Vagina (tissue), 2 donors: Measurements from ENCODE around the gene RELCH. TPM values are rescaled to one million over a fixed set of nuclear protein-coding genes. Genes with fewer than 3 reads are reported as not detected.

Experiments used
- DNase-seq, 2 donors: peaks; one replicate each; pipeline ENCODE4 v3.0.0-alpha.2; 2017; ENCODE audit errors: extremely low spot score in 2 of 2
- H3K27ac ChIP-seq: fragments of 200-600 bp; sonication (generic); one replicate; pipeline ENCODE4 v1.5.1; 2019
- H3K27me3 ChIP-seq: fragments of 200-600 bp; sonication (generic); one replicate; pipeline ENCODE4 v1.5.1; 2019
- H3K36me3 ChIP-seq, 2 donors: fragments of 200-600 bp; sonication (generic); one replicate each; pipeline ENCODE4 v1.5.1; 2017 to 2019
- H3K4me1 ChIP-seq: fragments of 200-600 bp; sonication (generic); one replicate; pipeline ENCODE4 v1.5.1; 2019
- H3K4me3 ChIP-seq, 2 donors: fragments of 200-600 bp; sonication (generic); 1 replicate in 1 of 2; 2 replicates in 1 of 2; pipeline ENCODE4 v1.5.1; 2016 to 2019
- H3K9me3 ChIP-seq: fragments of 200-600 bp; sonication (generic); one replicate; pipeline ENCODE4 v1.5.1; 2019
- POLR2A ChIP-seq, 2 donors: fragments of 450-650 bp; IDR thresholded peaks; one replicate each; pipeline ENCODE4 v1.6.1; 2017; ENCODE audit warnings: antibody characterized with exemption in 2 of 2, mild to moderate bottlenecking in 2 of 2, moderate library complexity in 2 of 2
- POLR2AphosphoS5 ChIP-seq, 2 donors: sonication (generic); formaldehyde crosslinking; IDR thresholded peaks; one replicate each; pipeline ENCODE4 v1.9.0; 2017; ENCODE audit warnings: antibody characterized with exemption in 2 of 2, mild to moderate bottlenecking in 2 of 2, low read depth in 1 of 2; ENCODE audit not compliant: insufficient read depth in 1 of 2
- intact Hi-C: fragments of 100-400 bp; cut with DNase I; formaldehyde crosslinking; loops from one replicate; pipeline ENCODE4 v1.15.1; 2023
- total RNA-seq: library from RNA; depleted of rRNA; stranded (reverse); fragments of >200 nt; gene quantifications from one replicate; pipeline ENCODE4 v1.2.3, GENCODE V29; 2016
- TF ChIP-seq, protein P1 (sequence below), 3 experiments: fragments of 450-650 bp in 2 of 3; fragments of 200-600 bp in 1 of 3; sonication (generic) in 1 of 3; IDR thresholded peaks; one replicate each; pipeline ENCODE4 v1.5.1; 2017 to 2019; ENCODE audit warnings: antibody characterized with exemption in 3 of 3, mild to moderate bottlenecking in 2 of 3, moderate library complexity in 2 of 3

Gene RELCH
- total RNA-seq, 1 donor from 2014 or later = 59.9 TPM

- no peaks in the 10 kb centered on the region for H3K27me3 ChIP-seq
- H3K9me3 ChIP-seq = no peaks in the 10 kb centered on the region
- TF ChIP-seq, protein P1, sequence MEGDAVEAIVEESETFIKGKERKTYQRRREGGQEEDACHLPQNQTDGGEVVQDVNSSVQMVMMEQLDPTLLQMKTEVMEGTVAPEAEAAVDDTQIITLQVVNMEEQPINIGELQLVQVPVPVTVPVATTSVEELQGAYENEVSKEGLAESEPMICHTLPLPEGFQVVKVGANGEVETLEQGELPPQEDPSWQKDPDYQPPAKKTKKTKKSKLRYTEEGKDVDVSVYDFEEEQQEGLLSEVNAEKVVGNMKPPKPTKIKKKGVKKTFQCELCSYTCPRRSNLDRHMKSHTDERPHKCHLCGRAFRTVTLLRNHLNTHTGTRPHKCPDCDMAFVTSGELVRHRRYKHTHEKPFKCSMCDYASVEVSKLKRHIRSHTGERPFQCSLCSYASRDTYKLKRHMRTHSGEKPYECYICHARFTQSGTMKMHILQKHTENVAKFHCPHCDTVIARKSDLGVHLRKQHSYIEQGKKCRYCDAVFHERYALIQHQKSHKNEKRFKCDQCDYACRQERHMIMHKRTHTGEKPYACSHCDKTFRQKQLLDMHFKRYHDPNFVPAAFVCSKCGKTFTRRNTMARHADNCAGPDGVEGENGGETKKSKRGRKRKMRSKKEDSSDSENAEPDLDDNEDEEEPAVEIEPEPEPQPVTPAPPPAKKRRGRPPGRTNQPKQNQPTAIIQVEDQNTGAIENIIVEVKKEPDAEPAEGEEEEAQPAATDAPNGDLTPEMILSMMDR (IDR thresholded peaks at IDR 0.05) = no peak
- no peak for TF ChIP-seq POLR2AphosphoS5 (IDR thresholded peaks at IDR 0.05; ENCODE audit: insufficient read depth in 1 of 2, low read depth in 1 of 2)
- no peak for TF ChIP-seq POLR2A (IDR thresholded peaks at IDR 0.05)
- DNase-seq = no peak
- H3K4me3 ChIP-seq = no peak overlapping the region
- H3K27ac ChIP-seq = no peak overlapping the region
- H3K36me3 ChIP-seq = no peaks in the 10 kb centered on the region
- intact Hi-C loops = no loop called here
- no peaks in the 10 kb centered on the region for H3K4me1 ChIP-seq
These were observed 7.8 kb upstream of the RELCH start for GRCh38 chr18:62179213-62179612.

DNA sequence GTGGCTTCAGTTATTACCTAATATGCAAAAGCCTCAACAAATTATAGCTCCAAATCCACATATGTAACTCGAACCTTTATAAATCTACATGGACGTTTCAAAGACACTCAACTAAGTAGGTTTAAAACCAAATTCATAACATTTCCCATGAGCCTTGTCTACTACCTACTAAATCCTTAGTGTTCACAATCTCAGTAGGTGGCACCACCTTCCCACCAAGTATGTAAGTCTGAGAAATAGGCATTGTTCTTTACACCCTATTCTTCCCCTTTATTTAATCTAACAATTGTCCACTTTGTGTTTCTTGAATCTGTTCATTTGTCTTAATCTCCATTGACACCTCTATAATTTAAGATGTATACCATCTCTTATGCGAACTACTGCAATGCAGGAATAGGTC is 4.8 kb upstream of the RELCH start:
- no peaks in the 10 kb centered on the region for H3K9me3 ChIP-seq
- no peak overlapping the region for H3K4me3 ChIP-seq
- DNase-seq = no peak
- H3K36me3 ChIP-seq = no peaks in the 10 kb centered on the region
- intact Hi-C loops = no loop called here
- peaks cover 13% of the 10 kb centered on the region for H3K4me1 ChIP-seq
- no peak overlapping the region for H3K27ac ChIP-seq
- H3K27me3 ChIP-seq = no peaks in the 10 kb centered on the region
- TF ChIP-seq, protein P1 (IDR thresholded peaks at IDR 0.05) = no peak
- no peak for TF ChIP-seq POLR2AphosphoS5 (IDR thresholded peaks at IDR 0.05; ENCODE audit: insufficient read depth in 1 of 2, low read depth in 1 of 2)
- no peak for TF ChIP-seq POLR2A (IDR thresholded peaks at IDR 0.05)

DNA sequence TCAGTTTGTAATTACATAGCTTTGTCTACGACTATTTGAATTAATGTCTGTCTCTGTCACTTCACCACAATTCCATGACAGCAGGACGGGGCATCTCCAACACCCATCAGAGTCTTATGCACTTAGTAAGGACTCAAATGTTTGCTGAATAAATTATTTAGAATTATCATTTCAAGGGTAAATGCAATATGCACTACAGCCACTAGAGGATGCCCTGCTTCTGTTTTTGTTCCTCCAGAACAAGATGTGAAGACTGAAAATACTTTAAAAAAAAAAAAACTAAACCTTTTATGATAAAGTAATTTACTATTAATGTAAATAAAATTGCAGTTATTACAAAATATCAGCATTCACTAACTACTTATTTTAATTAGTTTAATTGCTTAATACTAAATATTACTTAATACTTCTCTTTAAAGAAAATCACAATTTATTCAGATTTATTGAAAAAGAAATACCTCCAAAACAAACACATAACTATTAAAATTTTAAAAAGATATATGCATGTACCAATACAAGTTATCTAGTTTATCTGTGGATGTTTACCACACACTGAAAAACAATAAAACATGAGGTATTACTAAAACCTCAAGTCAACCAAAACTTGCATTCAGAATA is 3.4 kb upstream of the RELCH start:
- no peak for TF ChIP-seq POLR2A (IDR thresholded peaks at IDR 0.05)
- TF ChIP-seq POLR2AphosphoS5 (IDR thresholded peaks at IDR 0.05; ENCODE audit: insufficient read depth in 1 of 2, low read depth in 1 of 2) = no peak
- TF ChIP-seq, protein P1 (IDR thresholded peaks at IDR 0.05) = peak; percentile 77 to 91 (median 83)
- Histone ChIP-seq H3K27ac (no peak overlapping the region), H3K4me3 (no peak overlapping the region), H3K27me3 (no peaks in the 10 kb centered on the region), H3K4me1 (peaks cover 25% of the 10 kb centered on the region), H3K36me3 (no peaks in the 10 kb centered on the region), H3K9me3 (no peaks in the 10 kb centered on the region)
- intact Hi-C loops = no loop called here
- no peak for DNase-seq

DNA sequence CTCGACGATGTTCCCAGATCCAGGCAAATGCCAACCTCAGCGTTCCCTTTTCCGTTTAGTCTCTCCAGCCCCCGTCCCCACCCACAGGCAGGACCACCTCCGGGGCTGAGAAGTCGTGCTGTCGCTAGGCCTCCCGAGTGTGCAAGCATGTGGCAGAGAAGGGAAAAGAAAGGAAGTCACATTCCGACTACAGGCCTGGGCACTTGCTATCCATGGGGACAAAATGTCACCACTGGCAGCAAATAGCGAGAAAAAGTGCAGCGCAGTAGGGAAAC is 619 bp upstream of the RELCH start:
- no peaks in the 10 kb centered on the region for H3K36me3 ChIP-seq
- H3K27ac ChIP-seq = peak overlapping the region; percentile 76
- H3K9me3 ChIP-seq = no peaks in the 10 kb centered on the region
- peaks cover 52% of the 10 kb centered on the region for H3K4me1 ChIP-seq
- intact Hi-C loops = no loop called here
- H3K4me3 ChIP-seq = peak overlapping the region; percentile 82 to 100
- TF ChIP-seq POLR2AphosphoS5 (IDR thresholded peaks at IDR 0.05; ENCODE audit: insufficient read depth in 1 of 2, low read depth in 1 of 2) (no peak), POLR2A (IDR thresholded peaks at IDR 0.05) (no peak)
- TF ChIP-seq, protein P1 (IDR thresholded peaks at IDR 0.05) = no peak
- H3K27me3 ChIP-seq = no peaks in the 10 kb centered on the region
- no peak for DNase-seq

DNA sequence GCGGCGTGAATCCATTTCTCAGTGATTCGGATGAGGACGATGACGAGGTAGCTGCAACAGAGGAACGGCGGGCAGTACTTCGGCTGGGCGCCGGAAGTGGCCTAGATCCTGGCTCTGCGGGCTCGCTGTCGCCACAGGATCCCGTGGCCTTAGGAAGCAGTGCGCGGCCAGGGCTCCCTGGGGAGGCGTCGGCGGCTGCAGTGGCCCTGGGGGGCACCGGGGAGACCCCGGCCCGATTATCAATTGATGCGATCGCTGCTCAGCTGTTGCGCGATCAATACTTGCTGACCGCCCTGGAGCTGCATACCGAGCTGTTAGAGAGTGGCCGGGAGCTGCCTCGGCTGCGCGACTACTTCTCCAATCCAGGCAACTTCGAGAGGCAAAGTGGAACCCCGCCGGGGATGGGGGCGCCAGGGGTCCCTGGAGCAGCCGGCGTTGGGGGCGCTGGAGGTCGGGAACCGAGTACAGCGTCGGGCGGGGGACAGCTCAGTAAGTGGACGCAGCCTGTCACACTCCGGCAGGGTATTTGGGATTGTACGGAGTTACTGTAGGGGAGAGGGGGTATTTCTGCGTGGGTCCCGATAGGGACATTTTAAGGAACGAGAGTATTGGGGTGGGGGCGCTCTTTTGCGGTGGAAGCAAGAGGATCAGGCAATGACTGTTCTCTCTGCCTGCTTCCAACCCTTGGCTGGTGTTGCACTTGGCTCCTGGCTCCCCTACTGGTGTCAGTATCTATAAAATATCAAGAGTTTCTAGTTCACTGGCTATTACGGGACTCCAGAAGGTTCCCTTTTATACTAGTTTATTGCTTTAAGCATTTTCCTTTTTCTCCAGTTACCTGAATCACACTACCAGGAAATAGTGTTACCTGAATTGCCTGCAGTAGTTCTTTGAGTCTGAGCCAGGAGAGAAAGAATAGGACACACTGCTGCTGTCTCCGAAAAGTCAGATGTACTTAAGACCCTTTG is 772 bp downstream of the RELCH start:
- intact Hi-C loops = no loop called here
- Histone ChIP-seq H3K36me3 (no peaks in the 10 kb centered on the region), H3K4me3 (peak overlapping the region; percentile 82 to 100), H3K4me1 (peaks cover 53% of the 10 kb centered on the region), H3K27me3 (no peaks in the 10 kb centered on the region), H3K9me3 (no peaks in the 10 kb centered on the region), H3K27ac (peak overlapping the region; percentile 78)
- TF ChIP-seq, protein P1 (IDR thresholded peaks at IDR 0.05) = no peak
- TF ChIP-seq POLR2AphosphoS5 (IDR thresholded peaks at IDR 0.05; ENCODE audit: insufficient read depth in 1 of 2, low read depth in 1 of 2) = peak in 1 of 2 donors; percentile 43
- no peak for TF ChIP-seq POLR2A (IDR thresholded peaks at IDR 0.05)
- DNase-seq = no peak
